ENCODE results near the gene RNF38.

GRCh38 chr9:36332006-36332405 lies 68.1 kb downstream of the RNF38 start:
- no peak for TF ChIP-seq CTCF (IDR thresholded peaks at IDR 0.05)
- no peak for TF ChIP-seq POLR2A (IDR thresholded peaks at IDR 0.05)

Measured in uterus (tissue), 2 donors.